Panc1 (cell line): Measurements from ENCODE around the gene HLA-DRB1.

Experiments
- CTCF ChIP-seq: fragments of 450-650 bp; IDR thresholded peaks from 2 replicates; pipeline ENCODE4 v1.5.1; 2017; ENCODE audit warnings: mild to moderate bottlenecking
- POLR2AphosphoS5 ChIP-seq: IDR thresholded peaks from 2 replicates; pipeline ENCODE4 v1.6.1; 2012; ENCODE audit warnings: mild to moderate bottlenecking, low read depth, low read length, moderate library complexity
- SIN3A ChIP-seq: IDR thresholded peaks from 2 replicates; pipeline ENCODE4 v1.6.1; 2012; ENCODE audit warnings: low read depth, mild to moderate bottlenecking, low read length, moderate library complexity, borderline replicate concordance; ENCODE audit not compliant: insufficient read depth
- TCF7L2 ChIP-seq: IDR thresholded peaks from 2 replicates; pipeline ENCODE4 v1.6.1; 2011; ENCODE audit warnings: mild to moderate bottlenecking, low read depth, low read length, inconsistent platforms
- TF ChIP-seq, protein P1 (sequence below), 2 experiments: IDR thresholded peaks; 2 replicates each; pipeline ENCODE4 v1.6.1; 2011 to 2012; ENCODE audit warnings: low read depth in 2 of 2, control low read depth in 1 of 2, low read length in 1 of 2, mild to moderate bottlenecking in 1 of 2, moderate library complexity in 1 of 2; ENCODE audit not compliant: insufficient read depth in 1 of 2

DNA sequence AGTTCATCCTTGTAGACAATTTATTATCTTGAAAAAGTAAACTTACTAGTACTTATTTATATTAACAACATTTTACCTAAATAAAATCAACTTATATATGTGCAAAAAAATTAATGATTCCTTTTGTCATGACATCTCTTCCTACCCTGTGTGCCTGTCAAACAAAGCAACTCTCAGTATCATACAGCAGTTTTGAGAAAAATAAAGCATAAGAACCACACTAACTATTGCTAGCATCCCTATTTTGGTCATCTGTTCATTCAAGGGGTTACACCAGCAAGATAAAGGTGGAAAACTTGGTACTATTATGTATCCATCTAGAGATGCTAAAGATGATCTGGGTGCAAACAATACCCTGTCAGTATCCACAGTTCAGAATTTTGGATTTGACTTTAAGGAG, 7.4 kb upstream of the HLA-DRB1 start:
- no peak for TF ChIP-seq TCF7L2
- no peak for TF ChIP-seq CTCF
- TF ChIP-seq, protein P1, sequence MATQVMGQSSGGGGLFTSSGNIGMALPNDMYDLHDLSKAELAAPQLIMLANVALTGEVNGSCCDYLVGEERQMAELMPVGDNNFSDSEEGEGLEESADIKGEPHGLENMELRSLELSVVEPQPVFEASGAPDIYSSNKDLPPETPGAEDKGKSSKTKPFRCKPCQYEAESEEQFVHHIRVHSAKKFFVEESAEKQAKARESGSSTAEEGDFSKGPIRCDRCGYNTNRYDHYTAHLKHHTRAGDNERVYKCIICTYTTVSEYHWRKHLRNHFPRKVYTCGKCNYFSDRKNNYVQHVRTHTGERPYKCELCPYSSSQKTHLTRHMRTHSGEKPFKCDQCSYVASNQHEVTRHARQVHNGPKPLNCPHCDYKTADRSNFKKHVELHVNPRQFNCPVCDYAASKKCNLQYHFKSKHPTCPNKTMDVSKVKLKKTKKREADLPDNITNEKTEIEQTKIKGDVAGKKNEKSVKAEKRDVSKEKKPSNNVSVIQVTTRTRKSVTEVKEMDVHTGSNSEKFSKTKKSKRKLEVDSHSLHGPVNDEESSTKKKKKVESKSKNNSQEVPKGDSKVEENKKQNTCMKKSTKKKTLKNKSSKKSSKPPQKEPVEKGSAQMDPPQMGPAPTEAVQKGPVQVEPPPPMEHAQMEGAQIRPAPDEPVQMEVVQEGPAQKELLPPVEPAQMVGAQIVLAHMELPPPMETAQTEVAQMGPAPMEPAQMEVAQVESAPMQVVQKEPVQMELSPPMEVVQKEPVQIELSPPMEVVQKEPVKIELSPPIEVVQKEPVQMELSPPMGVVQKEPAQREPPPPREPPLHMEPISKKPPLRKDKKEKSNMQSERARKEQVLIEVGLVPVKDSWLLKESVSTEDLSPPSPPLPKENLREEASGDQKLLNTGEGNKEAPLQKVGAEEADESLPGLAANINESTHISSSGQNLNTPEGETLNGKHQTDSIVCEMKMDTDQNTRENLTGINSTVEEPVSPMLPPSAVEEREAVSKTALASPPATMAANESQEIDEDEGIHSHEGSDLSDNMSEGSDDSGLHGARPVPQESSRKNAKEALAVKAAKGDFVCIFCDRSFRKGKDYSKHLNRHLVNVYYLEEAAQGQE (IDR thresholded peaks at IDR 0.05; ENCODE audit: insufficient read depth in 1 of 2, low read depth in 2 of 2, low read length in 1 of 2), result no peak
- no peak for TF ChIP-seq POLR2AphosphoS5
- no peak for TF ChIP-seq SIN3A
